Gastroesophageal sphincter (tissue), 3 donors: ENCODE results near the gene REPS2.

ENCODE experiments used
- CTCF ChIP-seq, 4 experiments: fragments of 200-600 bp in 2 of 4; fragments of 450-650 bp in 2 of 4; sonication (generic) in 1 of 4; IDR thresholded peaks; one replicate each; pipeline ENCODE4 v1.5.1; 2017 to 2019; ENCODE audit warnings: antibody characterized with exemption in 4 of 4, mild to moderate bottlenecking in 2 of 4, moderate library complexity in 2 of 4
- POLR2AphosphoS5 ChIP-seq: sonication (generic); formaldehyde crosslinking; IDR thresholded peaks from one replicate; pipeline ENCODE4 v1.6.1; 2017; ENCODE audit warnings: antibody characterized with exemption

- TF ChIP-seq CTCF (IDR thresholded peaks at IDR 0.05), result no peak
- TF ChIP-seq POLR2AphosphoS5, result no peak
Measured at GRCh38 chrX:17024886-17025285, 78.4 kb downstream of the REPS2 start.
